GM10847 (cell line): Measurements from ENCODE around the gene PCDH1.

ENCODE experiments used
- POLR2A ChIP-seq: IDR thresholded peaks from 2 replicates; pipeline ENCODE4 v1.6.1; 2011; ENCODE audit not compliant: insufficient read length; ENCODE audit errors: extremely low read depth

PCDH1 gene

GRCh38 chr5:141805874-141806595 is 72.2 kb downstream of the PCDH1 start:
- no peak for TF ChIP-seq POLR2A

GRCh38 chr5:141804475-141804874 is 73.7 kb downstream of the PCDH1 start:
- TF ChIP-seq POLR2A, result no peak
